Sigmoid colon (tissue), 4 donors: ENCODE results near the gene TMCO6.

Source experiments
- POLR2A ChIP-seq, 2 donors: fragments of 450-650 bp; IDR thresholded peaks; one replicate each; pipeline ENCODE4 v1.6.1; 2016; ENCODE audit warnings: antibody characterized with exemption in 2 of 2, mild to moderate bottlenecking in 2 of 2, moderate library complexity in 2 of 2
- POLR2AphosphoS5 ChIP-seq, 4 donors: sonication (generic); formaldehyde crosslinking; IDR thresholded peaks; one replicate each; pipeline ENCODE4 v1.6.1; 2017; ENCODE audit warnings: antibody characterized with exemption in 4 of 4
- TF ChIP-seq, protein P1 (sequence below), 4 experiments: fragments of 450-650 bp in 3 of 4; fragments of 200-600 bp in 1 of 4; IDR thresholded peaks; one replicate each; pipeline ENCODE4 v1.5.1; 2016 to 2019; ENCODE audit warnings: antibody characterized with exemption in 4 of 4, mild to moderate bottlenecking in 3 of 4, moderate library complexity in 2 of 4

DNA sequence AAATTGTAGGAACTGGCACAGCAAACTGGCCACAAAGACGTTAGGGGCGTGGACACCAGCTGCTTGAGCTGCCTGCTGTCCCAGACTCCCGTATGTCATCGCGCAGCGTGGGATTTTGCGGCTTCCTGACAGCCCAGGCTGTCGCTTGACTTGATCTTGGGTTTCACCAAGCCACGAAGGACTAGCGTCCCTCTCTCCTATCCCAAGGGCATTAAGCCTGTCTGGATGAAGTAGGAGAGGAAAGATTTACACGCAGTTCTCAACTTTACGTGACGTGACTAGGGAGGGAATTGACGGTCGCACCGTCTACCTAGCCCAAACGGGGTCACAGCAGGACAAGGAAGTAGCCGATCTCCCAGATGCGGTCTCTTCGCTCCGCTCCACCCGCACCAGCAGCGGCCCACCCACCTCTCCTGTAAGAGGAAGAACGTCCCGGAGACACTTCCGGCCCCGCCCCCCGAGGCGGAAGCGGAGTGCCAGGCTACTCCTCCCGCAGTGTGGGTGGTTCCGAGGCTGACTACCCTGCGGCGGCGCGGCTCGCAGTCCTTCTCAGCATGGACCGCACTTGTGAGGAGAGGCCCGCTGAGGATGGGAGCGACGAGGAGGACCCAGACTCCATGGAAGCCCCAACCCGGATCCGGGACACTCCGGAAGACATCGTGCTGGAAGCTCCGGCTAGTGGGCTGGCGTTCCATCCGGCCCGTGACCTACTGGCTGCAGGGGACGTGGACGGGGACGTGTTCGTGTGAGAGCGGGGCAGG, 25.3 kb downstream of the TMCO6 start, which contains the start of gene WDR55:
- TF ChIP-seq, protein P1, sequence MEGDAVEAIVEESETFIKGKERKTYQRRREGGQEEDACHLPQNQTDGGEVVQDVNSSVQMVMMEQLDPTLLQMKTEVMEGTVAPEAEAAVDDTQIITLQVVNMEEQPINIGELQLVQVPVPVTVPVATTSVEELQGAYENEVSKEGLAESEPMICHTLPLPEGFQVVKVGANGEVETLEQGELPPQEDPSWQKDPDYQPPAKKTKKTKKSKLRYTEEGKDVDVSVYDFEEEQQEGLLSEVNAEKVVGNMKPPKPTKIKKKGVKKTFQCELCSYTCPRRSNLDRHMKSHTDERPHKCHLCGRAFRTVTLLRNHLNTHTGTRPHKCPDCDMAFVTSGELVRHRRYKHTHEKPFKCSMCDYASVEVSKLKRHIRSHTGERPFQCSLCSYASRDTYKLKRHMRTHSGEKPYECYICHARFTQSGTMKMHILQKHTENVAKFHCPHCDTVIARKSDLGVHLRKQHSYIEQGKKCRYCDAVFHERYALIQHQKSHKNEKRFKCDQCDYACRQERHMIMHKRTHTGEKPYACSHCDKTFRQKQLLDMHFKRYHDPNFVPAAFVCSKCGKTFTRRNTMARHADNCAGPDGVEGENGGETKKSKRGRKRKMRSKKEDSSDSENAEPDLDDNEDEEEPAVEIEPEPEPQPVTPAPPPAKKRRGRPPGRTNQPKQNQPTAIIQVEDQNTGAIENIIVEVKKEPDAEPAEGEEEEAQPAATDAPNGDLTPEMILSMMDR (IDR thresholded peaks at IDR 0.05) = no peak
- TF ChIP-seq POLR2A (IDR thresholded peaks at IDR 0.05) = peak; percentile 71 to 86
- TF ChIP-seq POLR2AphosphoS5 (IDR thresholded peaks at IDR 0.05) = peak; percentile 84 to 92 (median 90)
